RWPE1 (cell line): ENCODE measurements around the gene CD14.
"Not testable (repeated sequence)": the region's sequence is repeated elsewhere in the genome, so short reads cannot be mapped to it uniquely, and the experiment has no call there.

Experiments used
- CTCF ChIA-PET: fragments of 350-600 bp; sonication (Branson Sonifier 250); formaldehyde crosslinking; extraction: SDS; loops from one replicate; lab custom pipeline; 2021; lab: Yijun Ruan, JAX
- POLR2A ChIA-PET: fragments of 400-600 bp; formaldehyde crosslinking; extraction: SDS; loops from one replicate; lab custom pipeline; 2020; ENCODE audit warnings: antibody characterized with exemption; ENCODE audit not compliant: low non-redundant PET; lab: Yijun Ruan, JAX
- DNase-seq: peaks from one replicate; pipeline ENCODE4 v3.0.0; 2012; ENCODE audit warnings: low spot score
- H3K27ac ChIP-seq: fragments of 450-650 bp; 2 replicates; pipeline ENCODE4 v1.5.1; 2017
- TF ChIP-seq, protein P1 (sequence below): fragments of 450-650 bp; conservative IDR thresholded peaks from 2 replicates; pipeline ENCODE4 v1.5.1; 2017; ENCODE audit warnings: low read depth, mild to moderate bottlenecking

The CD14 gene

DNA sequence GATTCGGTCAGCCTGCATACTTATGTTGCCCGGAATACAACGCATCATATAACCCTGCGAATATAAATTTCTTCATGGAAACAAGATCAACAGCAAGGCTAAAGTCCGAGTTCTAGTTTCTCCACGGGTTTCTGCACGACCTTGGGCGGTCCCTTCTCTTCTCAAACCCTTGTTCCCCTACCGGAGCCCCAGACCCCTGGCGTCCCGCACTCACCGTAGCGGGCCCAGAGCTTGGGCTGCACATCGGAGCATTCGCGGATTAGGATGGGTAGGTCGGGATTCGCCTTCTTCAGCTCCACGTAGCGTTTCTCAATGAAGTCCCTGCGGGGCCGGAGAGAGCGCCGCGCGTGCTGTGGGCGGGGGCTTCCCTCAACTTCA, 14.1 kb upstream of the CD14 start:
- peak; percentile 36 for DNase-seq
- ChIA-PET CTCF (interaction anchor here (0.6 to 2.2 kb wide), 7 partner anchors 10 to 242 kb away, joined by 3 to 10 read pairs (median 4); partner anchors contain the start of genes APBB3, EIF4EBP3, SLC35A4 and SRA1), POLR2A (interaction anchor here (0.6 to 2.6 kb wide), 9 partner anchors 7 to 169 kb away, joined by 3 to 18 read pairs (median 4); partner anchors contain the start of genes APBB3, EIF4EBP3, SRA1 and WDR55)
- H3K27ac ChIP-seq = peak overlapping the region; percentile 79
- TF ChIP-seq, protein P1, sequence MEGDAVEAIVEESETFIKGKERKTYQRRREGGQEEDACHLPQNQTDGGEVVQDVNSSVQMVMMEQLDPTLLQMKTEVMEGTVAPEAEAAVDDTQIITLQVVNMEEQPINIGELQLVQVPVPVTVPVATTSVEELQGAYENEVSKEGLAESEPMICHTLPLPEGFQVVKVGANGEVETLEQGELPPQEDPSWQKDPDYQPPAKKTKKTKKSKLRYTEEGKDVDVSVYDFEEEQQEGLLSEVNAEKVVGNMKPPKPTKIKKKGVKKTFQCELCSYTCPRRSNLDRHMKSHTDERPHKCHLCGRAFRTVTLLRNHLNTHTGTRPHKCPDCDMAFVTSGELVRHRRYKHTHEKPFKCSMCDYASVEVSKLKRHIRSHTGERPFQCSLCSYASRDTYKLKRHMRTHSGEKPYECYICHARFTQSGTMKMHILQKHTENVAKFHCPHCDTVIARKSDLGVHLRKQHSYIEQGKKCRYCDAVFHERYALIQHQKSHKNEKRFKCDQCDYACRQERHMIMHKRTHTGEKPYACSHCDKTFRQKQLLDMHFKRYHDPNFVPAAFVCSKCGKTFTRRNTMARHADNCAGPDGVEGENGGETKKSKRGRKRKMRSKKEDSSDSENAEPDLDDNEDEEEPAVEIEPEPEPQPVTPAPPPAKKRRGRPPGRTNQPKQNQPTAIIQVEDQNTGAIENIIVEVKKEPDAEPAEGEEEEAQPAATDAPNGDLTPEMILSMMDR = no peak

DNA sequence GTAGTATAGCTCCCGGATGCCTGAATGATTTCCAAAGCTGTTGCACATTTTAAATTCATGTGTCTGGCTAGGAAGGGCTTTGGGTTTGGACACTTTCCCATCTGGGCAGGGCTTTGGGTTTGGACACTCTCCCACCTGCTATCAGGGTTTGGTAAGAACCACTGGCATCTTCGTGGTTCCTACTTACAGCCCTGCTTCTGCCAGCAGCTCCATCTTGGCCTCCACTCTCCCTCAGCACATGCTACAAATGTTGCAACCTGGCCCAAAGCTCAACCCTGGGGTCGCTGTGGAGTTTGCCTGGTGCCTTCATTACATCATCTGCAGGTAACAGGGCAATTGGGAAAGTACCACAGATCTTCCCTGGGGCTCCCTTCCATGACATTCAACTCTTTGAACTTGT, 9.7 kb upstream of the CD14 start:
- ChIA-PET CTCF (interaction anchor here (0.5 to 0.7 kb wide), 2 partner anchors 18 to 21 kb away, joined by 4 read pairs; no protein-coding TSS in a partner anchor), POLR2A (interaction anchor here (0.5 kb wide), 1 partner anchor 9 kb away, joined by 4 read pairs; no protein-coding TSS in a partner anchor)
- H3K27ac ChIP-seq = peak overlapping the region; percentile 47
- TF ChIP-seq, protein P1 = no peak
- no peak for DNase-seq

DNA sequence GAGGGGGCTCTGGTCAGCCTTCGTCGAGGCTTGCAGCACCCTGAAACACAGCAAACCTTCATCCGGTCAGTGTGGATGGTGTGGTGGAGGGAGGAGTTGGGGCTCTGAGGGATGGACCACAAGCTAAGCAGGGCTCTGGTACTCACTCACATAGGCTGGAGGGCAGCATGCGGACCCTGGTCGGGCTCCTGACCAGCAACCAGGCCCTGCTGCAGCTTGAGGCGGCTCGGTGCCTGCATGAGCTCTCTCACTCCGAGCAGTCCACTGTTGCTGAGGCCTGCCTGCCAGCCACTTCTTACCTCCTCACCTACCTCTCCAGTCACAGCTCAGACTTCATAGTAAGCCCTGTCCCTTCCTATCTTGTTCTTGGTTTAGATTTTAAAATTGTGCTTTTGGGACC, 8.7 kb upstream of the CD14 start:
- CTCF ChIA-PET = no interaction called here

DNA sequence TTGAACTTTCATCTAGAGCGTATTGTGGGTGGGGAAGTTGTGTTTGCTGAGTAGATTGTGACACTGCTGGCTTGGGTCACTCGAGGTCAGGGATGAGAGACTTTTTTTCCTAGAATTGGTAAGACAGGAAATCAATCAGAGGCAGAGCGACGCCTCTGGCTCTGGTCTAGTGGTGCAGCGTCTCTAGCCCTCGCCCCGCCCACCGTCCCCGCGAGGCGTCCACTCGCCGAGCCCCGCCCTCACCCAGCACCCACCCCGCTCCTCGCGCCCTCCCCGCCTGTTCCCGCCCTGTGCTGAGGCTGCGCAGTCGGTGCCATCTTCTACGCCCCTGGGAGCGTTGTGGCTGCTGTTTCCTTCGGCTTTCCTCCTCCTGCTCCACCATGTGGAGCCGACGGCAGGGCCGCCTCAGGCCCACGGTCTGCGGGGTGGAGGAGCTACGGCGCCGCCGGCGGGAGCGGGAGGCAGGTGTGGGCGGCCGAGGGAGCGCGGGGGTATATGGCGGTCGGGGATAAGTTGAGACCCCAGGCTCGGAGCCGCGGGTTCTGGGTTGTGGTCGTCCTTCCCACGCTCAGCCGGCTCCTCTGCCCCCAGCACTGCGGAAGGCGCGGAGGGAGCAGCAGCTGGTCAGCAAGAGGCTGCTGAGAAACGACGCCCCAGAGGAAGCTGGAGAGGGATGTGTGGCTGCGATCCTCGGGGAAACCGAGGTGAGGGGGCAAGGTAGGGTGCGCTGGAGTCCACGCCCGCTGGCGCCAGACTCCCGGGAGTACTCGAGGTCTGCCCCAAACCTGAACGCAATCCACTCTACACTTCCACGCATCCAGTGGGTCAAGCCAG, 6.4 kb upstream of the CD14 start, which contains the start of gene TMCO6:
TMCO6 (plus strand) TSS at position 304 of the 834 bp plus-strand sequence; CDS start at position 381, 77 bp downstream.
- CTCF ChIA-PET = interaction anchor here (0.6 to 2.3 kb wide), 11 partner anchors 9 to 276 kb away, joined by 3 to 21 read pairs (median 3); partner anchors contain the start of genes EIF4EBP3 and SRA1
- POLR2A ChIA-PET = interaction anchor here (0.8 kb wide), 1 partner anchor 8 kb away, joined by 3 read pairs; the partner anchor contains the start of genes IK and NDUFA2
- TF ChIP-seq, protein P1 = peak; percentile 90
- peak; percentile 99 for DNase-seq
- peak within 1 kb of the TSS; percentile 81 for H3K27ac ChIP-seq

More for the DNA sequence above, 8.7 kb upstream of the CD14 start:
- TF ChIP-seq, protein P1 = no peak
- POLR2A ChIA-PET = interaction anchor here (0.9 kb wide), 1 partner anchor 76 kb away, joined by 3 read pairs; no protein-coding TSS in a partner anchor
- peak overlapping the region; percentile 47 for H3K27ac ChIP-seq
- DNase-seq = no peak

DNA sequence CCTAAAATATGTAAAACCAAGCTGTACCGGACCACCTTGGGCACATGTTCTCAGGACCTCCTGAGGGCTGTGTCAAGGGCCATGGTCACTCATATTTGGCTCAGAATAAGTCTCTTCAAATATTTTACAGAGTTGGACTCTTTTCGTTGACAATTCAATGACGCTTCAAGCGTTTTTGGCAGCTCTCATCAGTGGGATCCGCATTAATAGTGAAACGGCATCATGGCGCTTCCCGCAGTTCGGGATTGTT, 5.8 kb upstream of the CD14 start:
- ChIA-PET CTCF (interaction anchor here (0.6 to 2.3 kb wide), 5 partner anchors 8 to 91 kb away, joined by 3 to 21 read pairs (median 7); partner anchors contain the start of genes EIF4EBP3 and SRA1), POLR2A (interaction anchor here (0.6 kb wide), 1 partner anchor 36 kb away, joined by 6 read pairs; no protein-coding TSS in a partner anchor)
- H3K27ac ChIP-seq = peak overlapping the region; percentile 81
- DNase-seq = not testable (repeated sequence)

DNA sequence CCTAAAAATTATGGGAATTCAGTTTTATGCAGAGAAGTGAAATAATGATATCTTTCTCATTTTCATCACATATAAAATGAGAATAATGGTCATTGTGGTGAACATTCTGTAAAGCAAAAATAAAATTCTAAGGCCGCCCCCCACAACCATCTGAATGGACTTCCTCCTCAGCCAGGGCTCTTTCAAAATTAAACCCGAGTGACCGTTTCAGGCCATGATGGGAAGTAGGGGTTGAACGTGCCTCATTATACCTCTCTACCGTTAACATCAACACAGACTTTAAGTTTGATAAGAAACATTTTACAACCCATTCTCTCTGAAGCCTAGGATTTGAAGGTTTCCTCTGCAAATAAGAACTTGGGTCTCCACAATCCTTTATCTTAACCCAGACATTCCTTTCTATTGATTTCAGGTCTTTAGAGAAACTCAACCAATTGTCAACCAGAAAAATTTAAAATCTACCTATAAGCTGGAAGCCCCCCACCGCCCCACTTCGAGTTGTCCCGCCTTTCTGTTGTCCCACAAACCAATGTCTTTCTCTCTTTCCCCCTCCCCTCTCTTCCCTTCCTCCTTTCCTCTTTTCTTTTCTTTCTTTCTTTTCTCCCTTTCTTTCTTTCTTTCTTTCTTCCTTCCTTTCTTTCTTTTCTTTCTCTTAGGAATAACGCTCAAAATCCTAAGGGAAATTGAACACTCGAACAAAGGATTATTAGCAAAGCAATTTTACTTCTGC, 4.6 kb upstream of the CD14 start:
- POLR2A ChIA-PET = no interaction called here
- TF ChIP-seq, protein P1 = no peak
- no peak overlapping the region for H3K27ac ChIP-seq
- DNase-seq = no peak
- CTCF ChIA-PET = interaction anchor here (0.5 to 0.7 kb wide), 4 partner anchors 56 to 251 kb away, joined by 3 to 5 read pairs (median 3); no protein-coding TSS in a partner anchor
